HG02759 (cell line): ENCODE data around the gene CWC22.

Source experiments
- ATAC-seq: cut with Tn5 transposase; IDR thresholded peaks from one replicate; pipeline ENCODE4 v1.9.1; 2021; ENCODE audit warnings: mild to moderate bottlenecking, moderate library complexity; ENCODE audit not compliant: unreplicated experiment

The CWC22 gene

GRCh38 chr2:179900655-179901054 lies 106.4 kb downstream of the CWC22 start:
- ATAC-seq = no peak

- no peak for ATAC-seq
Observed at GRCh38 chr2:179899666-179900065, 107.4 kb downstream of the CWC22 start.

- ATAC-seq = peak; percentile 94
Observed at GRCh38 chr2:179898873-179899272, 108.2 kb downstream of the CWC22 start.
